Left ventricle myocardium superior (tissue), 1 donor: ENCODE measurements around the gene CHMP3. TPM values are rescaled to one million over a fixed set of nuclear protein-coding genes. Genes with fewer than 3 reads are reported as not detected.
"Not testable (repeated sequence)": the region's sequence is repeated elsewhere in the genome, so short reads cannot be mapped to it uniquely, and the experiment has no call there.

ENCODE experiments used
- ATAC-seq: fragments of 200-7000 bp; cut with Tn5 transposase; one replicate; pipeline ENCODE4 v1.9.1; 2020; ENCODE audit warnings: mild to moderate bottlenecking, moderate library complexity
- DNase-seq: peaks from one replicate; pipeline ENCODE4 v3.0.0-alpha.2; 2020
- intact Hi-C: fragments of 100-400 bp; cut with micrococcal nuclease; formaldehyde crosslinking; loops from one replicate; pipeline ENCODE4 v1.11.0; 2022
- total RNA-seq: library from RNA; stranded (reverse); fragmentation: NEBNext Ultra II Directional; extraction: Animal tissue kit (Norgen Biotek cat#: 25700); gene quantifications from one replicate; pipeline ENCODE4 v1.2.1, GENCODE V29; 2021
- donor health status: DM: no; HTN: yes; CAD: no; lungs with severe emphysema.

Gene CHMP3
- total RNA-seq, 1 donor from 2014 or later = 184 TPM

GRCh38 chr2:86556508-86556907, 6.7 kb downstream of the CHMP3 start:
- ATAC-seq = no peak
- no peak for DNase-seq
- intact Hi-C loops = loop anchor here (10.0 kb wide), 1 partner anchor 48 kb away; no protein-coding TSS in a partner anchor

GRCh38 chr2:86552889-86553288, 10.4 kb downstream of the CHMP3 start:
- DNase-seq = no peak
- intact Hi-C loops = loop anchor here (10.0 kb wide), 1 partner anchor 52 kb away; no protein-coding TSS in a partner anchor
- no peak for ATAC-seq

GRCh38 chr2:86549963-86550725, 13.1 kb downstream of the CHMP3 start:
- not testable (repeated sequence) for ATAC-seq, DNase-seq
- intact Hi-C loops = loop anchor here (10.0 kb wide), 1 partner anchor 55 kb away; no protein-coding TSS in a partner anchor

- DNase-seq, ATAC-seq, intact Hi-C loops: not testable (repeated sequence)
Measured at GRCh38 chr2:86549440-86549839, 13.8 kb downstream of the CHMP3 start.

- DNase-seq, ATAC-seq, intact Hi-C loops: not testable (repeated sequence)
Measured at GRCh38 chr2:86548913-86549396, 14.3 kb downstream of the CHMP3 start.

- intact Hi-C loops, DNase-seq, ATAC-seq: not testable (repeated sequence)
Measured at GRCh38 chr2:86548165-86548912, 14.9 kb downstream of the CHMP3 start.

GRCh38 chr2:86545296-86545924, 17.8 kb downstream of the CHMP3 start:
- DNase-seq, intact Hi-C loops, ATAC-seq: not testable (repeated sequence)

GRCh38 chr2:86544278-86545099, 18.8 kb downstream of the CHMP3 start:
- intact Hi-C loops, DNase-seq, ATAC-seq: not testable (repeated sequence)

- intact Hi-C loops = no loop called here
- ATAC-seq = no peak
- DNase-seq = no peak
Measured at GRCh38 chr2:86543793-86544192, 19.4 kb downstream of the CHMP3 start.

- DNase-seq = no peak
- peak; percentile 26 for ATAC-seq
- intact Hi-C loops = no loop called here
Measured at GRCh38 chr2:86543335-86543734, 19.9 kb downstream of the CHMP3 start.

GRCh38 chr2:86542814-86543213, 20.4 kb downstream of the CHMP3 start:
- intact Hi-C loops = no loop called here
- DNase-seq (no peak), ATAC-seq (no peak)

- DNase-seq (no peak), ATAC-seq (peak; percentile 63)
- intact Hi-C loops = no loop called here
Measured at GRCh38 chr2:86541334-86541733, 21.9 kb downstream of the CHMP3 start.

- no peak for DNase-seq
- intact Hi-C loops = no loop called here
- no peak for ATAC-seq
Measured at GRCh38 chr2:86533589-86533988, 29.7 kb downstream of the CHMP3 start.

- intact Hi-C loops = no loop called here
- ATAC-seq = no peak
Measured at GRCh38 chr2:86525421-86526340, 37.6 kb downstream of the CHMP3 start.

GRCh38 chr2:86523491-86523890, 39.8 kb downstream of the CHMP3 start:
- intact Hi-C loops = no loop called here
- no peak for ATAC-seq
- DNase-seq = no peak

More at GRCh38 chr2:86525421-86526340, 37.6 kb downstream of the CHMP3 start:
- DNase-seq = no peak

- intact Hi-C loops = no loop called here
- ATAC-seq (no peak), DNase-seq (no peak)
Measured at GRCh38 chr2:86522711-86523110, 40.5 kb downstream of the CHMP3 start.

GRCh38 chr2:86521922-86522321, 41.3 kb downstream of the CHMP3 start:
- DNase-seq (no peak), ATAC-seq (no peak)
- intact Hi-C loops = no loop called here

- ATAC-seq (no peak), DNase-seq (no peak)
- intact Hi-C loops = no loop called here
Measured at GRCh38 chr2:86520153-86520552, 43.1 kb downstream of the CHMP3 start.
